Pancreas (tissue), 10 donors: ENCODE results near the gene R3HDML. TPM values are rescaled to one million over a fixed set of nuclear protein-coding genes. Genes with fewer than 3 reads are reported as not detected.
"Not testable (repeated sequence)": the region's sequence is repeated elsewhere in the genome, so short reads cannot be mapped to it uniquely, and the experiment has no call there.

Experiments
- ATAC-seq, 4 donors: fragments of 200-7000 bp; cut with Tn5 transposase; one replicate each; pipeline versions ENCODE4 v1.8.0 to v1.9.1; 2020; ENCODE audit warnings: mild to moderate bottlenecking in 4 of 4, moderate library complexity in 4 of 4
- DNase-seq, 6 donors: peaks; one replicate each; pipeline ENCODE4 v3.0.0-alpha.2; 2020
- FAIRE-seq: peaks from 2 replicates; lab custom pipeline; 2012; peaks lifted over from hg19 to GRCh38; lab: Jason Lieb, UNC
- H3K27ac ChIP-seq, 4 donors: fragments of 200-600 bp; sonication (generic); 1 replicate in 3 of 4; 2 replicates in 1 of 4; pipeline versions ENCODE4 v1.5.0 to v1.8.0; 2020
- H3K27me3 ChIP-seq, 4 donors: fragments of 200-600 bp; one replicate each; pipeline ENCODE4 v1.8.0; 2021
- H3K36me3 ChIP-seq, 3 donors: fragments of 200-600 bp; sonication (generic) in 1 of 3; one replicate each; pipeline versions ENCODE4 v1.5.0 to v1.8.0; 2020 to 2021
- H3K4me1 ChIP-seq, 3 donors: fragments of 200-600 bp; one replicate each; pipeline ENCODE4 v1.8.0; 2021
- H3K4me3 ChIP-seq, 4 donors: fragments of 200-600 bp; sonication (generic) in 2 of 4; one replicate each; pipeline versions ENCODE4 v1.5.0 to v1.8.0; 2020 to 2021
- H3K9me3 ChIP-seq, 4 donors: fragments of 200-600 bp; one replicate each; pipeline ENCODE4 v1.8.0; 2021
- CTCF ChIP-seq, 4 donors: fragments of 200-600 bp; sonication (generic) in 3 of 4; IDR thresholded peaks; one replicate each; pipeline versions ENCODE4 v1.5.0 to v1.8.0; 2021; ENCODE audit warnings: antibody characterized with exemption in 4 of 4
- WGBS, 2 donors: extraction: QIAGEN DNeasy Blood & Tissue Kit; methylation state at CpG; one replicate each; pipeline ENCODE4 v1.1.7; 2013; 5-methylcytosine and 5-hydroxymethylcytosine counted together
- intact Hi-C, 3 donors: fragments of 100-400 bp; cut with DNase I; formaldehyde crosslinking; loops; one replicate each; pipeline versions ENCODE4 v1.11.1 to v1.14.2; 2022
- polyA plus RNA-seq, 2 donors: library from polyadenylated mRNA; stranded (reverse); fragments of 200-250 nt; gene quantifications; one replicate each; pipeline ENCODE4 v1.2.3, GENCODE V29; 2013
- total RNA-seq, 6 donors: library from RNA; stranded (reverse); fragmentation: NEBNext Ultra II Directional in 4 of 6; extraction: Animal tissue kit (Norgen Biotek cat#: 25700) in 4 of 6; gene quantifications; one replicate each; pipeline versions ENCODE4 v1.2.1 to v1.2.4, GENCODE V29; 2021 to 2023
- donor health status: healthy with polysubstance abuse.
- donor health status: DM: no; HTN: no; CAD: no; lungs with moderate emphysema.
- donor health status: DM: no; HTN: no; CAD: no.
- donor health status: control.
- donor health status: control.
- donor health status: Bipolar disorder and iron deficiency.
- donor health status: DM: yes; HTN: yes; CAD: no.
- donor health status: DM: no; HTN: no; CAD: no.
- donor health status: DM: no; HTN: no; CAD: no.
- donor health status: DM: yes; HTN: yes; CAD: no.

The R3HDML gene
- total and polyA plus RNA-seq, 8 donors, result not detected

GRCh38 chr20:44344723-44345122 lies 7.9 kb downstream of the R3HDML start:
- no peaks in the 10 kb centered on the region for H3K9me3 ChIP-seq
- 47 to 52% methylated on average over 4 of the region's 4 CpGs for WGBS, 2 donors
- H3K4me1 ChIP-seq, result no peaks in the 10 kb centered on the region
- no peak for DNase-seq
- no peak for TF ChIP-seq CTCF (IDR thresholded peaks at IDR 0.05)
- H3K4me3 ChIP-seq, result no peak overlapping the region
- H3K27me3 ChIP-seq, result no peaks in the 10 kb centered on the region
- FAIRE-seq, result no peak
- no peaks in the 10 kb centered on the region for H3K36me3 ChIP-seq
- H3K27ac ChIP-seq, result no peak overlapping the region
- no peak for ATAC-seq
- intact Hi-C loops, result no loop called here

GRCh38 chr20:44345147-44345546 lies 8.3 kb downstream of the R3HDML start:
- H3K36me3 ChIP-seq, result no peaks in the 10 kb centered on the region
- no peak for DNase-seq
- 90 to 93% methylated on average over 8 of the region's 8 CpGs for WGBS, 2 donors
- no peak for ATAC-seq
- intact Hi-C loops, result no loop called here
- no peak for TF ChIP-seq CTCF (IDR thresholded peaks at IDR 0.05)
- H3K27me3 ChIP-seq, result no peaks in the 10 kb centered on the region
- FAIRE-seq, result no peak
- H3K4me1 ChIP-seq, result no peaks in the 10 kb centered on the region
- H3K9me3 ChIP-seq, result no peaks in the 10 kb centered on the region
- H3K4me3 ChIP-seq, result no peak overlapping the region
- no peak overlapping the region for H3K27ac ChIP-seq

GRCh38 chr20:44345941-44346340 lies 9.1 kb downstream of the R3HDML start:
- H3K27me3 ChIP-seq, H3K4me3 ChIP-seq, ATAC-seq, H3K4me1 ChIP-seq, DNase-seq, H3K9me3 ChIP-seq, FAIRE-seq, H3K36me3 ChIP-seq, H3K27ac ChIP-seq, intact Hi-C loops: not testable (repeated sequence)
- WGBS, 2 donors, result 90 to 94% methylated on average over 10 of the region's 10 CpGs

- no peak overlapping the region for H3K27ac ChIP-seq
- H3K36me3 ChIP-seq, result no peaks in the 10 kb centered on the region
- H3K27me3 ChIP-seq, result no peaks in the 10 kb centered on the region
- no peak overlapping the region for H3K4me3 ChIP-seq
- H3K9me3 ChIP-seq, result no peaks in the 10 kb centered on the region
- intact Hi-C loops, result no loop called here
- H3K4me1 ChIP-seq, result no peaks in the 10 kb centered on the region
- ATAC-seq (no peak), FAIRE-seq (no peak), DNase-seq (no peak)
- WGBS, 2 donors, result 86 to 98% methylated on average over 4 of the region's 4 CpGs
- TF ChIP-seq CTCF (IDR thresholded peaks at IDR 0.05), result no peak
Measured at GRCh38 chr20:44348168-44348659, 11.4 kb downstream of the R3HDML start.

- Histone ChIP-seq H3K4me1 (no peaks in the 10 kb centered on the region), H3K27ac (no peak overlapping the region), H3K36me3 (no peaks in the 10 kb centered on the region), H3K9me3 (no peaks in the 10 kb centered on the region), H3K27me3 (no peaks in the 10 kb centered on the region), H3K4me3 (no peak overlapping the region)
- no peak for FAIRE-seq
- DNase-seq, result no peak
- 83 to 84% methylated on average over 3 of the region's 3 CpGs for WGBS, 2 donors
- no peak for TF ChIP-seq CTCF (IDR thresholded peaks at IDR 0.05)
- intact Hi-C loops, result no loop called here
- ATAC-seq, result no peak
Measured at GRCh38 chr20:44349349-44349748, 12.5 kb downstream of the R3HDML start.
